SK-N-SH treated with all-trans-retinoic acid at 6 μM for 48 hours (cell line): ENCODE data around the gene NOP10.
"Not testable (repeated sequence)": the region's sequence is repeated elsewhere in the genome, so short reads cannot be mapped to it uniquely, and the experiment has no call there.

Experiments used
- ESRRG ChIP-seq: fragments of 250-450 bp; sonication (Bioruptor Pico); IDR thresholded peaks from 2 replicates; pipeline ENCODE4 v1.6.1; 2021; ENCODE audit warnings: mild to moderate bottlenecking
- SNAI2 ChIP-seq: fragments of 250-450 bp; sonication (Bioruptor Pico); IDR thresholded peaks from 2 replicates; pipeline ENCODE4 v1.5.0; 2020; ENCODE audit warnings: mild to moderate bottlenecking, moderate library complexity
- TCF4 ChIP-seq: fragments of 250-450 bp; sonication (Bioruptor Pico); IDR thresholded peaks from 2 replicates; pipeline ENCODE4 v1.8.0; 2021; ENCODE audit warnings: mild to moderate bottlenecking, moderate library complexity, borderline replicate concordance
- ZC3H10 ChIP-seq: fragments of 250-450 bp; sonication (Bioruptor Pico); IDR thresholded peaks from 2 replicates; pipeline ENCODE4 v1.5.1; 2021; ENCODE audit warnings: mild to moderate bottlenecking, moderate library complexity

DNA sequence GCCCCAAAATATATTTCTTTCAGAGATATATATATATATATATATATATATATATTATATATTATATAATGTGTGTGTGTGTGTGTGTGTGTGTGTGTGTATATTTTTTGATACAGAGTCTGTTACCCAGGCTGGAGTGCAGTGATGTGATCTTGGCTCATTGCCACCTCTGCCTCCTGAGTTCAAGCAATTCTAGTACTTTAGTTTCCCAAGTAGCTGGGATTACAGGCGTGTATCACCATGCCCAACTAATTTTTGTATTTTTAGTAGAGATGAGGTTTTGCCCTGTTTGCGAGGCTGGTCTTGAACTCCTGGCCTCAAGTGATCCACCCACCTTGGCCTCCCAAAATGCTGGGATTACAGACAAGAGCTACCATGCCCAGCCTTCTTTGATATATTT is 32.6 kb upstream of the NOP10 start:
- TF ChIP-seq ZC3H10, TCF4, ESRRG, SNAI2 (CRISPR knock-in tag): not testable (repeated sequence)
